WI38 (cell line): ENCODE measurements around the gene ZFYVE9.

Experiments used
- H3K4me3 ChIP-seq: 2 replicates; pipeline ENCODE4 v1.5.1; 2011; ENCODE audit warnings: low read depth, mild to moderate bottlenecking, control low read depth, low read length
- CTCF ChIP-seq: IDR thresholded peaks from 2 replicates; pipeline ENCODE4 v1.5.1; 2012; ENCODE audit warnings: low read depth, mild to moderate bottlenecking, control low read depth, low read length

Gene ZFYVE9

GRCh38 chr1:52238474-52238873 lies 96.6 kb downstream of the ZFYVE9 start:
- TF ChIP-seq CTCF: no peak
- no peak overlapping the region for H3K4me3 ChIP-seq

- H3K4me3 ChIP-seq: no peak overlapping the region
- TF ChIP-seq CTCF: no peak
Measured at GRCh38 chr1:52238887-52239707, 97.2 kb downstream of the ZFYVE9 start.

GRCh38 chr1:52239708-52240001 lies 97.8 kb downstream of the ZFYVE9 start:
- no peak overlapping the region for H3K4me3 ChIP-seq
- TF ChIP-seq CTCF: no peak

- H3K4me3 ChIP-seq: no peak overlapping the region
- no peak for TF ChIP-seq CTCF
Measured at GRCh38 chr1:52240592-52241210, 98.8 kb downstream of the ZFYVE9 start.

GRCh38 chr1:52243221-52243987 lies 101.5 kb downstream of the ZFYVE9 start:
- no peak overlapping the region for H3K4me3 ChIP-seq
- TF ChIP-seq CTCF: no peak

- H3K4me3 ChIP-seq: no peak overlapping the region
- TF ChIP-seq CTCF: no peak
Measured at GRCh38 chr1:52249831-52250230, 107.9 kb downstream of the ZFYVE9 start.

GRCh38 chr1:52253421-52253820 lies 111.5 kb downstream of the ZFYVE9 start:
- H3K4me3 ChIP-seq: no peak overlapping the region
- TF ChIP-seq CTCF: no peak
